ACHN (cell line): ENCODE results near the gene PPM1N.
A peak's percentile ranks its signal among the peaks of the same experiment; 100 is the strongest.
"Not testable (repeated sequence)": the region's sequence is repeated elsewhere in the genome, so short reads cannot be mapped to it uniquely, and the experiment has no call there.

ENCODE experiments used
- DNase-seq: peaks from one replicate; pipeline ENCODE4 v3.0.0-alpha.2; 2015
- in situ Hi-C: cut with HindIII; loops from 2 replicates; pipeline ENCODE4 v1.10.0; 2017; ENCODE audit warnings: low sequenced_read_pairs, low pct_ligation_motif_present, low pct_unique_long_range_greater_than_20kb

PPM1N gene

DNA sequence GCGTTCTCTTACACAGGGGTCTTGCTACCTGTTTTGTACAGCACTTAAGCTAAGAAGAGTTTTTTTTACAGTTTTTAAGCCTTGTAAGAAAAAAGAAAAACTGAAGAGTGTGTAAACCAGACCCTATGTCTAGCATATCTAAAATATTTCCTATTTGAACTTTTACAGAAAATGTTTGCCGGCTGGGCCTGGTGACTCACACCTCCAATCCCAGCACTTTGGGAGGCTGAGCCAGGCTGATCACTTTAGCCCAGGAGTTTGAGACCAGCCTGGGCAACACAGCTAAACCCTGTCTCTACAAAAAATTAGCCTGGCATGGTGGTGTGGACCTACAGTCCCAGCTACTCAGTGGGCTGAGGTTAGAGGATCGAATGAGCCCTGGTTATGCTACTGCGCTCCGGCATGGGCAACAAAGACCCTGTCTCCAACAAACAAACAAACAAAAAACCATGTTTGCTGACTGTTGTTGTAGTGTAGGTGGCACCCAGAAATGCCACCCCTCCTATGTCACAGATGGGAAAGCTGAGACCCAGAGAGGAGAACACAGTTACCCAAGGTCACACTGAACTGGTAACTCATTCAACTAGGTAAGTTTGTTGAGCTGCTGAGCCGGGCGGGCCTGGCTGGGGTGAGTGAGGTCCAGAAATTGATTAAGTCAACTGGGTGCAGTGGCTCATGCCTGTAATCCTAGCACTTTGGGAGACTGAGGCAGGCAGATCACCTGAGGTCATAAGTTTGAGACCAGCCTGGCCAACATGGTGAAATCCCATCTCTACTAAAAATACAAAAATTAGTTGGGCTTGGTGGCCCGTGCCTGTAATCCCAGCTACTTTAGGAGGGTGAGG lies 7.1 kb downstream of the PPM1N start:
- in situ Hi-C loops, result no loop called here
- DNase-seq, result no peak

- in situ Hi-C loops, result no loop called here
- DNase-seq, result no peak
Measured at GRCh38 chr19:45505996-45506245, 7.7 kb downstream of the PPM1N start.

DNA sequence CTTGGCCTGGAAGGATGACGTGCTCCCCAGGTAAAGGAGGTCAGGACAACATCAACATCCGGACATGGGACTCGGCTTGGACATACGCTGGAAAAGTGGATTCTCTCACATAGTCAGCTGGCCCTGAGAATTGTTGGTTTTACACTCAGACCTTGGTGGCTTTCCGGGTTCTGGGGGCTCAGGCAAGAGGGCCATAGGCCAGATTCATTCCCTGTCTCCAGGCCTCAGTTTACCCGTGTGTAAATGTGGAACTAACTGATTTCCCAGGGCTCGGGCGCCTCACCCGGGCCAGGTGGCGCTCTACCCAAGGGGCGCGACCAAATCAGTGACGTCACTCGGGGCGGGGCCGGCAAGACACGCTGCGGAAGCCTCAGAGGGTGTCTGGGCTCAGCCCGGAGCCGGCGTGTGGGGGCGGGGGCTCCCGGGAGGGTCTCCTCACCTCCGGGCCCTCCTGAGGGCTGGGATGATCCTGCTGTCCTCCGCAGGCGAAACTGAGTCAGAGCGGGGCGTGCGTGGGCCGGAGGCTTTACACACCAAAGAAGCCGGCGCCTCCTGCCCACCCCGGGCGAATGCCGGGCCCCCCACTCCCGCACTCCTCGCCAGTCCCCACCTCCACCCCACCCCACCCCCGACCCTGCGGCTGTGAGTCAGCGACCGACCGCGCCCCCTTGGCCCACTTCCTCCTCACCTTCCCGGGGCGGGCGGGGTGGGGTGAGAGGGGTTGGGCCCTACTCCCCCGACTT lies 8.2 kb downstream of the PPM1N start:
- in situ Hi-C loops, result no loop called here
- peak; percentile 90 for DNase-seq

DNA sequence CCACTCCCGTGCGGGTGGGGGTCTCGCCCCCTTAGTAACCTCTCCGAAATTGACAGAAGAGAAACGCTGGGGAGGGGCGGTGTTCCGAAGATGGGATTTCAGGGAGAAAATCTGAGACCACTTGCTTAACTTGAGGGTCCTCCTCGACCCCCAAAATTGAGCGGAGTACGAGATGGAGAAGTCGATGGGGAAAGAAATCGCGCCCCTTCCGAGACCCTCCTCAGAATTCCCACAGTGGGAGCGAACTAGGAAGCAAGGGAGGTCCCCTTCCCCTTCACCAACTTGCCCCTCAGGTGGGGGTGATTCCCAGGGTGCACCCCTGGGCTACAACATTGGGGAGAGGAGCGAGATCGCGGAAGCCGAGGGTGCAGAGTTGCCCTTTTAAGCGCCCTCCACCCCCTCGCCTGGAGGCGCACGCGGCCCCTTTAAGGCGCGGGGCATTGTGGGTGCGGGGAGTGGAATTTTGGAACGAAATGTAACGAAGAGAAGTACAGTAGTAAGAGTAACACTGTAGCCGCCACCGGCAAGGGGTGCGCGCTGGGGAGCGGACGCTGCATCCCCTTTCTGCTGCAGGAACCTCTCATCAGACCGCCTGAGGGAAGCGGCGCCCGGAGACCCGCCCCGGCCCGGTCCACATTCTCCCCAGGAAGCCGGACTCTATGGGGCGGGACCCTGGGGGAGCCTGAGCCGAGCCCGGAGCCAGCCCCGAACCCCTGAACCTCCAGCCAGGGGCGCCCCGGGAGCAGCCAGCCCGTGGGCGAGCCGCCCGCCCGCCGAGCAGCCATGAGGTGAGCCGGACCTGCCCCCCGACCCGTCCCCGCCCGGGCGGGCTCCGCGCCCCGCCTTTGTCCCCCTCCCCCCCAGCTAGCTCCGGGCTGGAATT lies 9.0 kb downstream of the PPM1N start, which contains the start of gene VASP:
Gene VASP (plus strand): TSS at position 491 of the 883 bp plus-strand sequence. CDS start 293 bp downstream, at position 784.
- in situ Hi-C loops, result no loop called here
- peak; percentile 85 for DNase-seq

- no peak for DNase-seq
- in situ Hi-C loops, result no loop called here
Measured at GRCh38 chr19:45507872-45508416, 9.7 kb downstream of the PPM1N start.

DNA sequence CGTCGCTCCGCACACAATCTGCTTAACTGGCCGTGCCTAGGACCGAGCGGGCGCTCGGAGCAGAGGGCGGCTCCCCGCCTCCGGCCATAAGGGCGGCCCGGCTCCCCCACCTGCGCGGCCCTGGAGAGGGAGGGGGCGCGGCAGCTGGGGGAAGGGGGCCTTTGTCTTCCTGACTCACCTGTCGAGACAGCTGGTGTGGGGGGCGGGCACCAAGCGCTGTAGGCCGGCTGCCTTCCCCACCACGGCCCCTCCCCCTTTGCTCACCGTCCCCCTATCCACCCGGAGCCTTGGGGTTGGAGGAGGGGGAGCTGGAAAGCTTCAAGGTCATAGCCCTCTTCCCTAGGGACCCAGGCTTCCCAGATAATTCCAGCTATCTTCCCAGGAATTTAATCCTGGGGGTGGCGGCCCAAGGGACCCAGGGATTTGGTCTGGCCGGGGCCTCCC lies 10.2 kb downstream of the PPM1N start:
- peak; percentile 22 for DNase-seq
- in situ Hi-C loops, result no loop called here

- in situ Hi-C loops, result no loop called here
- peak; percentile 61 for DNase-seq
Measured at GRCh38 chr19:45508861-45509691, 10.8 kb downstream of the PPM1N start.

DNA sequence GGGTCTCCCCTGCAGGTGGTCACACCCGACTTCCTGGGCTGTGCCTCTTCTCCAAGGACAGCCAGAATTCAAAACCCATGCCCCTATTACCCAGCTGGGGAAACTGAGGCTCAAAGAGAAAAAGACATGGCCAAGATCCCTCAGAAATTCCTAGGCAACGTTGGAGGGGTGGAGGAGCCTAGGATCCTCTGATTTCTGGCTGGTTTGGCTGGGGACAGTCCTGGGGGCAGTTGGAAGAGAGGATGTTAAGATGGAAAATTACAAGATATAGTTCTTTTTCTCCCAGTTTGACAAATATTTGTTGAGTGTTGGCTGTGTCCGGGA lies 11.4 kb downstream of the PPM1N start:
- in situ Hi-C loops, result no loop called here
- no peak for DNase-seq

DNA sequence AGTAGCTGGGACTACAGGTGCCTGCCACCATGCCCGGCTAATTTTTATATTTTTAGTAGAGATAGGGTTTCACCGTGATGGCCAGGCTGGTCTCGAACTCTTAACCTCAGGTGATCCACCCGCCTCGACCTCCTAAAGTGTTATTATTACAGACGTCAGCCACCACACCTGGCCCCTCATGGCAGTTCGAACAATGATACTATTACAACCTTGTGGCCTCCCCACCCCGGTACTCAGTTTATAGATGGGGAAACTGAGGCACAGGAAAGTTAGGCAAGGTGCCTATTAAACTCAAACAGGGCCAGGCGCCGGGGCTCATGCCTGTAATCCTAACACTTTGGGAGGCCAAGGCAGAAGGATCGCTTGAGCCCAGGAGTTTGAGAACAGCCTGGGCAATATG lies 12.1 kb downstream of the PPM1N start:
- DNase-seq, in situ Hi-C loops: not testable (repeated sequence)

DNA sequence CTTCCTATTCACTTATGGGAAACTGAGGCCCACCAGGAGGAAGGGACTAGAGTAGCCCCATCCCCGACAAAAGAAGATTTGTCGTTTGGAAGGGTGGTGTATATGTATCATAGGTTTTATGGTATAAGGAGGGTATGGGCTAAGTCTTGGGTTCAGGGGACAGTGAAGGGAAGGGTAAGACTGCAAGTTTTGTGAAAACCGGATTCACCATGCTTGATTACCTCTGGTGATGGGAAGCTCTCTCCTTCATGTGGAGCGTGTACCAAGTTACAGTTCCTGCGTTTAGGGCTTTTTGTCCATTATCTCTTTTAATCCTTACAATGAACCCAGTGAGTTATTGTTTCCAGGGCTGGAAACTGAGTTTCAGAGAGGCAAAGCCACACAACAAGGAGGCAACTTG lies 12.8 kb downstream of the PPM1N start:
- in situ Hi-C loops, result no loop called here
- no peak for DNase-seq

DNA sequence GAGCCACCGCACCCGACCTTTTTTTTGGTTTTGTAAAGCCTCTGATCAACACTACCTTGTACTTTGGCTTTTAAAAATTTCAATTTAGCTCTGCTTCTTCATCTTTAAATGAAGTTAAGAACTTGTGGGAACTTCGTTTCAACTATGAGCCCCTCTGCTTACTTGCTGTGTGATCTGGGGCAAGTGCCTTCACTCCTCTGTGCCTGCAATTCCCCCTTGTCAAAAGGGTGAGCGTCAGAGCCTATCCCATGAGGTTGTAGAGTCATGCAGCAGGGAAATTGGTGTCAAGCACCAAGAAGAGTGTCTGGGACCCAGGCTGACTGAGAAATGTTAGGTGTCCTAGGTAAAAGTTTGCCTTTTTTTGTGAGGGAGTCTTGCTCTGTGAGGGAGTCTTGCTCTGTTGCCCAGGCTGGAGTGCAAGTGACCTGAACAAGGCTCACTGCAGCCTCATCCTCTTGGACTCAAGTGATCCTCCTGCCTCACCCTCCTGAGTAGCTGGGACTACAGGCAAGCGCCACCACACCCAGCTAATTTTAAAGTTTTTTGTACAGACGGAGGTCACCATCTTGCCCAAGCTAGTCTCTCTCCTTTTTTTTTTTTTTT lies 14.7 kb downstream of the PPM1N start:
- in situ Hi-C loops, result no loop called here
- DNase-seq, result no peak

GRCh38 chr19:45514376-45515051 lies 16.3 kb downstream of the PPM1N start:
- in situ Hi-C loops, result no loop called here
- DNase-seq, result no peak

GRCh38 chr19:45515081-45515624 lies 16.9 kb downstream of the PPM1N start:
- DNase-seq, result no peak
- in situ Hi-C loops, result no loop called here

- in situ Hi-C loops, result no loop called here
- no peak for DNase-seq
Measured at GRCh38 chr19:45515807-45516401, 17.7 kb downstream of the PPM1N start.

DNA sequence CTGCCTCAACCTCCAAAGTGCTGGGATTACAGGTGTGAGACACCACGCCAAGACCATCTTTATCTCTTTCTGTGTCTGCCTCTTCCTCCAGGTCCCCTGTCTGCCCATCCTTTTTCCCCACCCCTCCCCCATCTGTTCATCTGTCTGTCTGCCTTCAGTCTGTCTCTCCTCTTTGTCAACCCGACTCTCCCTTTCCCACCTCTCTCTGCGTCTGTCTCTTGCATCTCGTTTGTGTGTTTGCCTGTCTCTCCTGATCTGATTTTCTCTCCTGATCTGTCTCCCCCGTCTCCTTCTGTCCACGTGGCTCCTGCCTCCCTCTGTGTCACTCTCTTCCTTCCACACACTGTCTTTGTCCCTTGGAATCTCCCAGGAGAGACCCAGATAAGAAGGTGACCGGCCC lies 19.0 kb downstream of the PPM1N start:
- in situ Hi-C loops, result no loop called here
- DNase-seq, result no peak

GRCh38 chr19:45517641-45518468 lies 19.6 kb downstream of the PPM1N start:
- in situ Hi-C loops, result no loop called here
- no peak for DNase-seq
